GM18507 (cell line): ENCODE measurements around the gene H2AZ2.
"Not testable (repeated sequence)": the region's sequence is repeated elsewhere in the genome, so short reads cannot be mapped to it uniquely, and the experiment has no call there.

Experiments
- DNase-seq: peaks from one replicate; pipeline ENCODE4 v3.0.0; 2011; ENCODE audit warnings: low read depth; ENCODE audit not compliant: insufficient read length; ENCODE audit errors: extremely low spot score
- FAIRE-seq: peaks from 2 replicates; lab custom pipeline; 2011; peaks lifted over from hg19 to GRCh38; lab: Jason Lieb, UNC

H2AZ2 gene

GRCh38 chr7:44827567-44827966, 20.3 kb downstream of the H2AZ2 start:
- DNase-seq (no peak), FAIRE-seq (no peak)

- DNase-seq = no peak
Measured at GRCh38 chr7:44824894-44825526, 22.9 kb downstream of the H2AZ2 start.

GRCh38 chr7:44823255-44823781, 24.6 kb downstream of the H2AZ2 start:
- no peak for FAIRE-seq
- no peak for DNase-seq

More at GRCh38 chr7:44824894-44825526, 22.9 kb downstream of the H2AZ2 start:
- no peak for FAIRE-seq

- no peak for DNase-seq
- FAIRE-seq = no peak
Measured at GRCh38 chr7:44819292-44819691, 28.6 kb downstream of the H2AZ2 start.

GRCh38 chr7:44814919-44815318, 33.0 kb downstream of the H2AZ2 start:
- DNase-seq (no peak), FAIRE-seq (no peak)

- DNase-seq (no peak), FAIRE-seq (no peak)
Measured at GRCh38 chr7:44811571-44811970, 36.3 kb downstream of the H2AZ2 start.

GRCh38 chr7:44811093-44811492, 36.8 kb downstream of the H2AZ2 start:
- FAIRE-seq (no peak), DNase-seq (no peak)

- FAIRE-seq = no peak
- DNase-seq = no peak
Measured at GRCh38 chr7:44808914-44809393, 38.9 kb downstream of the H2AZ2 start.

- DNase-seq = no peak
- FAIRE-seq = no peak
Measured at GRCh38 chr7:44805950-44806349, 41.9 kb downstream of the H2AZ2 start.

- FAIRE-seq, DNase-seq: not testable (repeated sequence)
Measured at GRCh38 chr7:44803828-44804519, 43.9 kb downstream of the H2AZ2 start.

GRCh38 chr7:44802418-44803025, 45.4 kb downstream of the H2AZ2 start:
- DNase-seq = no peak
- no peak for FAIRE-seq

- no peak for FAIRE-seq
- DNase-seq = no peak
Measured at GRCh38 chr7:44801890-44802289, 46.0 kb downstream of the H2AZ2 start.

- no peak for DNase-seq
- no peak for FAIRE-seq
Measured at GRCh38 chr7:44799939-44800338, 47.9 kb downstream of the H2AZ2 start.

GRCh38 chr7:44798649-44799305, 49.1 kb downstream of the H2AZ2 start:
- FAIRE-seq = no peak
- DNase-seq = no peak

GRCh38 chr7:44797329-44798258, 50.3 kb downstream of the H2AZ2 start:
- peak; percentile 83 for FAIRE-seq

GRCh38 chr7:44796504-44797328, 51.2 kb downstream of the H2AZ2 start, which contains the start of gene PPIA:
Gene PPIA (plus strand): TSS chr7:44796681. CDS start chr7:44796725, 44 bp downstream.
- peak; percentile 85 for FAIRE-seq

More at GRCh38 chr7:44797329-44798258, 50.3 kb downstream of the H2AZ2 start:
- DNase-seq = peak; percentile 58

GRCh38 chr7:44796034-44796503, 51.8 kb downstream of the H2AZ2 start:
- DNase-seq (no peak), FAIRE-seq (peak; percentile 50)

More at GRCh38 chr7:44796504-44797328, 51.2 kb downstream of the H2AZ2 start, which contains the start of gene PPIA:
- DNase-seq = peak; percentile 100

GRCh38 chr7:44794331-44794730, 53.6 kb downstream of the H2AZ2 start:
- DNase-seq = no peak
- FAIRE-seq = no peak
